ENCODE results near the gene USP5. TPM values are rescaled to one million over a fixed set of nuclear protein-coding genes. Genes with fewer than 3 reads are reported as not detected.
"Not testable (repeated sequence)": the region's sequence is repeated elsewhere in the genome, so short reads cannot be mapped to it uniquely, and the experiment has no call there.

Gene USP5
- polyA plus RNA-seq, 1 of the 3 experiments (the other 2 are of a cell fraction), result 97.2 TPM

DNA sequence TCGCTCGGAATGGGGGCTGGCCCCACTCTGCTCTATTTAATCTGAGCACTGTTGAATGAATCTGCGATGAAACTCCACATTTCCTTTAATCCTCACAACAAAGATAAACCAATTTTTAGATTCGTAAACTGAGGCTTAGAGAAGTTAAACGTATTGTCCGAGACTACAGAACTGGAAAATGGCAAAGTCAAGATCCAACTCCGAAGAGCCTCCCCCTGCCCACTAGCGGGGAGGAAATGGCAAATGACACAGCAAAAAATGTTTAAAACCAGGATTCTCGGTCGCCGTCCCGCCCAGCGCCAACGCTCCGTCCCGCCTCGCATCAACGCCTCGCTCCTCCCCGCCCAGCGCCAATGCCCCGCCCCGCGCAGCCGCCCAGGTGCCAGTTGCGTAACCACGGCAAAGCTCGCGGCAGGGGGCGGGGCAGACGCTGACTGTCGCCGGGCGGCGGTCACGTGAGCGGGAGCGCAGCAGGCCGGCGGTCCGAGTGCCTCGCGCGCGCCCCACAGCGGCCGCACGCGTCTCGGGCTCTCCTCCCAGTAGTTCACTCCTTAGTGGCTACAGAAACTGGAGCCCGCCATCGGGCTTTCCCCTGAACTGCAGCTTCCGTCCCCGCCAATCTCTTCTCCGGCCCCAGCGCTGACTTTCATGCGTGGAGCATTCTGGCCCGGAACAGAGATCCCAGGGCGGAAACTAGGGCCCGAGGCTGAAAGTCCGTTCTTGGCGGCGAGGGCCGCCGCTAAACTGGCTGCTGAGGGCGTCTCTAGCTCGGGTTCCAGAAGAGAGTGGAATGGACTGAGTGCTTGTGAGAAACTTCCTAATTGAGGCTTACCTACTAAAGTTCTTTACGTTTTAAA, 39.1 kb downstream of the USP5 start (continued):
- TF ChIP-seq, protein P1, sequence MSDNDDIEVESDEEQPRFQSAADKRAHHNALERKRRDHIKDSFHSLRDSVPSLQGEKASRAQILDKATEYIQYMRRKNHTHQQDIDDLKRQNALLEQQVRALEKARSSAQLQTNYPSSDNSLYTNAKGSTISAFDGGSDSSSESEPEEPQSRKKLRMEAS (IDR thresholded peaks at IDR 0.05; ENCODE audit: low read depth), result no peak; the same call in 1 of the 2 replicates
- TF ChIP-seq NFIC (IDR thresholded peaks at IDR 0.05; ENCODE audit: borderline replicate concordance), result no peak
- no peak for TF ChIP-seq TCF12 (IDR thresholded peaks at IDR 0.05)
- TF ChIP-seq ELF1 (IDR thresholded peaks at IDR 0.05), result no peak
- no peak for TF ChIP-seq PBX3 (IDR thresholded peaks at IDR 0.05)
- TF ChIP-seq FOXJ3 (CRISPR knock-in tag; IDR thresholded peaks at IDR 0.05), result no peak
- TF ChIP-seq TAF1 (IDR thresholded peaks at IDR 0.05; ENCODE audit: borderline replicate concordance, low read depth, low read length), result peak; percentile 98
- TF ChIP-seq, protein P2, sequence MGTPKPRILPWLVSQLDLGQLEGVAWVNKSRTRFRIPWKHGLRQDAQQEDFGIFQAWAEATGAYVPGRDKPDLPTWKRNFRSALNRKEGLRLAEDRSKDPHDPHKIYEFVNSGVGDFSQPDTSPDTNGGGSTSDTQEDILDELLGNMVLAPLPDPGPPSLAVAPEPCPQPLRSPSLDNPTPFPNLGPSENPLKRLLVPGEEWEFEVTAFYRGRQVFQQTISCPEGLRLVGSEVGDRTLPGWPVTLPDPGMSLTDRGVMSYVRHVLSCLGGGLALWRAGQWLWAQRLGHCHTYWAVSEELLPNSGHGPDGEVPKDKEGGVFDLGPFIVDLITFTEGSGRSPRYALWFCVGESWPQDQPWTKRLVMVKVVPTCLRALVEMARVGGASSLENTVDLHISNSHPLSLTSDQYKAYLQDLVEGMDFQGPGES (IDR thresholded peaks at IDR 0.05; ENCODE audit: low read depth, low read length), result no peak
- TF ChIP-seq TEAD4 (IDR thresholded peaks at IDR 0.05; ENCODE audit: borderline replicate concordance, insufficient read depth), result no peak
- no peak for TF ChIP-seq FOSL2 (IDR thresholded peaks at IDR 0.05; ENCODE audit: borderline replicate concordance, low read depth)

DNA sequence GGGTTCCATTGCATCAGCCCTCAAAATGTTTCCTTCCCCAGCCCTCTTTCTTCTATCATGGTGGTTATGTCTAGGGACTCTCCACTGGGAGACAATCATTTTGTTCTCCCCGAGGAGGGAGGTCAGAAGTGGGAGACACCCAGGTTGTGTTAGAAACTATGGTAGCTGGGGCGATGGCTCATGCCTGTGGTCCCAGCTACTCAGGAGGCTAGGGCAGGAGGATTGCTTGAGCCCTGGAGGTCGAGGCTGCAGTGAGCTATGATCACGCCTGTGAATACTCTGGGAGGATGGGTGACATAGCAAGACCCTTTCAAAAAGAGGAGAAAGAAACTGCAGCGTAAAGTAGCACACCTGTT, 39.7 kb downstream of the USP5 start:
- Histone ChIP-seq H3K9me3 (no peaks in the 10 kb centered on the region), H4K20me1 (ENCODE audit: insufficient read depth) (no peaks in the 10 kb centered on the region), H3K9ac (peak overlapping the region; percentile 78), H3K4me2 (peak overlapping the region; percentile 87), H3K36me3 (replicated peaks in 1 of 2; ENCODE audit: control insufficient read depth in 1 of 2, insufficient read depth in 2 of 2, low read length in 1 of 2) (no peaks in the 10 kb centered on the region), H3K4me3 (ENCODE audit: low read depth in 2 of 2, low read length in 1 of 2) (peak overlapping the region; percentile 44 to 63), H3K4me1 (ENCODE audit: control insufficient read depth in 1 of 2, insufficient read depth in 2 of 2, low read depth in 1 of 2, low read length in 1 of 2) (peaks cover 6 to 9% of the 10 kb centered on the region in 2 experiments; a peak in 3 of 4 replicates), H3K79me2 (ENCODE audit: insufficient read depth) (no peaks in the 10 kb centered on the region), H3K27ac (ENCODE audit: low read depth in 2 of 2, low read length in 1 of 2) (peak overlapping the region; percentile 80 to 84), H3K27me3 (ENCODE audit: insufficient read depth) (no peaks in the 10 kb centered on the region), H3K9me2 (no peaks in the 10 kb centered on the region), H3F3A (replicated peaks; ENCODE audit: insufficient read depth) (peaks cover 16% of the 10 kb centered on the region), H2AFZ (ENCODE audit: low read depth) (peak overlapping the region; percentile 98)
- CTCF ChIA-PET, result interaction anchor here (0.6 to 4.6 kb wide), 30 partner anchors 9 to 194 kb away, joined by 3 to 122 read pairs (median 5); partner anchors contain the start of genes ENO2, LRRC23, SPSB2 and TPI1
- 77% methylated on average over 5 of the region's 5 CpGs for WGBS (ENCODE audit: low lambda C conversion rate)
- POLR2A ChIA-PET, result interaction anchor here (0.6 to 1.7 kb wide), 14 partner anchors 10 to 1145 kb away, joined by 3 to 24 read pairs (median 6); partner anchors contain the start of genes C12orf57, ENO2, LRRC23 and P3H3
- TF ChIP-seq USF2 (IDR thresholded peaks at IDR 0.05; ENCODE audit: borderline replicate concordance, low read depth, low read length) (no peak), USF1 (IDR thresholded peaks at IDR 0.05; ENCODE audit: borderline replicate concordance, low read depth) (no peak)
- no peak for DNase-seq

DNA sequence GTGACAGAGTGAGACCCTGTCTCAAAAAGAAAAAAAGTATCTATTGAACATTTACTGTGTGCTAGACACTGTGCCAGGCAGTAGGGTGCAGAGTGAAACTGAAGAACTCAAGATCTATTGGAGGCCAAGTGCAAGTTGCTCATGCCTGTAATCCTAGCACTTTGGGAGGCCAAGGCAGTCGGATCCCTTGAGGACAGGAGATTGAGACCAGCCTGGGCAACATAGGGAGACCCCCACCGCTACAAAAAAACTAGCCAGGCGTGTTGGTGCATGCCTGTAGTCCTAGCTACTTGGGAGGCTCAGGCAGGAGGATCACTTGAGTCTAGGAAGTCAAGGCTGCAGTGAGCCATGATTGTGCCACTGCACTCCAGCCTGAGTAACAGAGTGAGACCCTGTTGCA, 40.7 kb downstream of the USP5 start:
- H3K79me2 ChIP-seq (ENCODE audit: insufficient read depth); H3K9ac ChIP-seq; POLR2A ChIA-PET; H4K20me1 ChIP-seq (ENCODE audit: insufficient read depth); H3K4me3 ChIP-seq (ENCODE audit: low read depth in 2 of 2, low read length in 1 of 2); H3K27me3 ChIP-seq (ENCODE audit: insufficient read depth); H3K36me3 ChIP-seq (replicated peaks in 1 of 2; ENCODE audit: control insufficient read depth in 1 of 2, insufficient read depth in 2 of 2, low read length in 1 of 2); H2AFZ ChIP-seq (ENCODE audit: low read depth); H3K4me2 ChIP-seq; DNase-seq; H3K4me1 ChIP-seq (ENCODE audit: control insufficient read depth in 1 of 2, insufficient read depth in 2 of 2, low read depth in 1 of 2, low read length in 1 of 2); H3K27ac ChIP-seq (ENCODE audit: low read depth in 2 of 2, low read length in 1 of 2); H3K9me2 ChIP-seq; H3K9me3 ChIP-seq: not testable (repeated sequence)
- CTCF ChIA-PET, result interaction anchor here (0.7 to 4.6 kb wide), 3 partner anchors 24 to 60 kb away, joined by 3 to 122 read pairs (median 11); partner anchors contain the start of genes SPSB2 and TPI1
- peaks cover 13% of the 10 kb centered on the region for H3F3A ChIP-seq (replicated peaks; ENCODE audit: insufficient read depth)
- 81% methylated on average over 3 of the region's 3 CpGs for WGBS (ENCODE audit: low lambda C conversion rate)
